WERI-Rb-1 (cell line): Measurements from ENCODE around the gene XPO6.

ENCODE experiments used
- DNase-seq: peaks from one replicate; pipeline ENCODE4 v3.0.0-alpha.2; 2020
- H3K27ac ChIP-seq: fragments of 250-450 bp; sonication (Bioruptor Pico); 2 replicates; pipeline ENCODE4 v1.5.1; 2020; ENCODE audit warnings: mild to moderate bottlenecking, moderate library complexity
- H3K27me3 ChIP-seq: fragments of 250-450 bp; sonication (Bioruptor Pico); 2 replicates; pipeline ENCODE4 v1.5.1; 2021; ENCODE audit warnings: mild to moderate bottlenecking, low read depth, moderate library complexity; ENCODE audit not compliant: insufficient read depth, severe bottlenecking
- H3K36me3 ChIP-seq: fragments of 250-450 bp; sonication (Bioruptor Pico); 2 replicates; pipeline ENCODE4 v1.5.1; 2020; ENCODE audit warnings: mild to moderate bottlenecking, moderate library complexity
- H3K4me3 ChIP-seq: 2 replicates; pipeline ENCODE4 v1.5.1; 2011; ENCODE audit warnings: low read depth, mild to moderate bottlenecking, control low read depth, low read length
- H3K9me3 ChIP-seq: fragments of 250-450 bp; sonication (Bioruptor Pico); 2 replicates; pipeline ENCODE4 v1.5.1; 2021; ENCODE audit warnings: mild to moderate bottlenecking, moderate library complexity; ENCODE audit not compliant: severe bottlenecking
- CTCF ChIP-seq: IDR thresholded peaks from 2 replicates; pipeline ENCODE4 v1.5.1; 2011; ENCODE audit warnings: low read depth, mild to moderate bottlenecking, control low read depth, inconsistent platforms, low read length

XPO6 gene

GRCh38 chr16:28140788-28141618 is 70.8 kb downstream of the XPO6 start:
- no peak overlapping the region for H3K27ac ChIP-seq
- no peak overlapping the region for H3K4me3 ChIP-seq
- H3K9me3 ChIP-seq = no peaks in the 10 kb centered on the region
- peaks cover 58% of the 10 kb centered on the region for H3K36me3 ChIP-seq
- no peak for DNase-seq
- TF ChIP-seq CTCF = no peak
- no peaks in the 10 kb centered on the region for H3K27me3 ChIP-seq

GRCh38 chr16:28139530-28139929 is 72.2 kb downstream of the XPO6 start:
- Histone ChIP-seq H3K4me3 (no peak overlapping the region), H3K36me3 (peaks cover 56% of the 10 kb centered on the region), H3K27ac (no peak overlapping the region), H3K9me3 (no peaks in the 10 kb centered on the region), H3K27me3 (no peaks in the 10 kb centered on the region)
- no peak for DNase-seq
- no peak for TF ChIP-seq CTCF

- Histone ChIP-seq H3K36me3 (peaks cover 52% of the 10 kb centered on the region), H3K4me3 (no peak overlapping the region), H3K27ac (no peak overlapping the region), H3K27me3 (no peaks in the 10 kb centered on the region), H3K9me3 (no peaks in the 10 kb centered on the region)
- no peak for DNase-seq
- no peak for TF ChIP-seq CTCF
These were observed 74.9 kb downstream of the XPO6 start for GRCh38 chr16:28136751-28137434.

- H3K36me3 ChIP-seq = peaks cover 69% of the 10 kb centered on the region
These were observed 78.1 kb downstream of the XPO6 start for GRCh38 chr16:28133666-28134065.

GRCh38 chr16:28131743-28132393 is 79.9 kb downstream of the XPO6 start:
- DNase-seq = no peak
- Histone ChIP-seq H3K27me3 (no peaks in the 10 kb centered on the region), H3K9me3 (no peaks in the 10 kb centered on the region), H3K4me3 (no peak overlapping the region), H3K27ac (no peak overlapping the region), H3K36me3 (peaks cover 82% of the 10 kb centered on the region)
- TF ChIP-seq CTCF = no peak

More at GRCh38 chr16:28133666-28134065, 78.1 kb downstream of the XPO6 start:
- Histone ChIP-seq H3K27ac (no peak overlapping the region), H3K4me3 (no peak overlapping the region), H3K27me3 (no peaks in the 10 kb centered on the region), H3K9me3 (no peaks in the 10 kb centered on the region)
- DNase-seq = no peak
- TF ChIP-seq CTCF = no peak
